SKM-1 (cell line): ENCODE measurements around the gene MORF4L1.

Experiments used
- DNase-seq: peaks from one replicate; lab custom pipeline; 2025; ENCODE audit not compliant: unreplicated experiment; lab: John Stamatoyannopoulos, UW

Gene MORF4L1

GRCh38 chr15:78943692-78944091 is 71.0 kb downstream of the MORF4L1 start:
- no peak for DNase-seq

GRCh38 chr15:78944202-78944625 is 71.5 kb downstream of the MORF4L1 start:
- no peak for DNase-seq

DNA sequence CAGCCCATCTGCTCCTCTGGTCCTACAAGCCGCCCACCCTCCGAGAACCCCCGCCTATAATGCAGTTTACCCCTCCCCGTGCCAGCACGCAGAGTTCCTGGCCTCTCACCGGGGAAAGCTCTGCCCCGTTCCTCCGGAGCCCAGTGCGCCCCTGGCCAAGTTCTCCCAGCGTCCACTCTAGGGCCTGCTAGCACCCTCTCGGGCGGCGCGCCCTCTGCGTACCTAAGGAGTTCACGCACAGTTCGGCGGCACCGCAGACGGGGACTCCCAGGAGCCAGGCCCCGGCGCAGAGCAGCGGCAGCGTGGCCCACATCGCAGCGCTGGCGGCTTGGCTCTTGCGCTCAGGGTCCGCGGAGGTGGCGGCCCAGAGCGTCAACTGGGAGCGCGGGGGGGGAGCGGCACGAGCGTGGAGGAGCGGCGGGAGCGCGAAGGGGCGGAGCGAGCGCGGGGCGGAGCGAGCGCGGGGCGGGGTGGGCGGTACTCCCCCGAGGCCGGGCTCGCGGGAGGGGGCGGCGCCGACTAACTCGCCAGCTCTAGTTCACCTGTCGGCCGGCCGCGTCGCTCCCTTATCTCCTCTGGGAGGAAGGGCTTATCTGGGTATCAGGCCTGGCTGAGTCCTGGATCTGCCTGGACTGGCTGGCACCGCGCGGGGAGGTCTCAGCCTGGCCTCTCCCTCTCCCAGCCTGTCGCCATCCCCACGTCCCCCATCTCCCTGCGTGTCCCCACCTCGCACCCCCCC is 72.1 kb downstream of the MORF4L1 start, which contains the start of gene CTSH:
Gene CTSH (minus strand): TSS at position 378 of the 739 bp plus-strand sequence. CDS start 65 bp downstream, at position 313.
- no peak for DNase-seq

DNA sequence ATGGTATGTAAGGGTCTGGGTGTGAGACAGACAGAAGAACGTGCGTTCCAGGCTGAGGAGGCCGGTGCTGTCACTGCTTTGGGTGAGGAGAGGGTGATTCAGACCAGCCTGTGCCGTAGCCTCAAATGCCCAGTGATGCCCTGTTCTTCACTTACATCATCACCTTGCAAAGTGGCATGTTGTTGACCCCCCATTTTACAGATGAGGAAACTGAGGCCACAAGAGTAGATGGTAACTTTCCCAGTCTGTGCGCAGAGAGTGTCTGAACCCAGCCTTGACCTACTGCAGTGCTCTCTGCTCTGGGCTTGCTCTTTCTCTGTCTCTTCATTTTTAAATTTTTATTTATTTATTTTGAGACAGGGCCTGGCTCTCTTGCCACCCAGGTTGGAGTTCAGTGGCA is 73.8 kb downstream of the MORF4L1 start:
- no peak for DNase-seq

DNA sequence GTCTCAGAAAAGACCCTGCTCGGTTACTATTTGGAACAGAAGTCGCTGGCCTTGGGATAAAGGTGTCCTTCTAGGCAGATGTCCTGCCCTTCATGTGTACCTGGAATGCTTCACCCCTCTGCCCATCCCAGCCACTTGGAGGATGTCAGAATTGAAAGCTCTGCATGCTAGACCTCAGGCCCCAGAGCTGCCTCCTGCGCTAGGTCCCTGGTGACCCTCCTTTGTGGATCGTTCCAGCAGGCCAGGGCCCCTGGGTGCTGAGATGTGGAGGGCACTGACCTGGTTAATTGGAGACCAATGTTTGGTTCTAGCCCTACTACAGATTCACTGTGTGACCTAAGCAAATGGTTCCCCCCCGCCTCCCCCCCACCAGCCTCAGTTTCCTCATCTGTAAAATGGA is 74.8 kb downstream of the MORF4L1 start:
- DNase-seq: no peak
